K562 (cell line): ENCODE results near the gene ELK1. TPM values are rescaled to one million over a fixed set of nuclear protein-coding genes. Genes with fewer than 3 reads are reported as not detected.

ENCODE experiments used
- ARID1B ChIP-seq: fragments of 450-650 bp; IDR thresholded peaks from 2 replicates; pipeline ENCODE4 v1.6.1; 2016; ENCODE audit warnings: antibody characterized with exemption, mild to moderate bottlenecking, inconsistent platforms
- CBFA2T2 ChIP-seq: fragments of 450-650 bp; conservative IDR thresholded peaks from 2 replicates; pipeline ENCODE4 v1.6.1; 2017; ENCODE audit warnings: mild to moderate bottlenecking
- CBX5 ChIP-seq: IDR thresholded peaks from 2 replicates; pipeline ENCODE4 v1.6.1; 2014; ENCODE audit warnings: low read depth, borderline replicate concordance
- CHD2 ChIP-seq: IDR thresholded peaks from 2 replicates; pipeline ENCODE4 v1.6.1; 2011; ENCODE audit warnings: low read depth, low read length
- FOSL1 ChIP-seq: fragments of 200-800 bp; sonication (Bioruptor generic); conservative IDR thresholded peaks from 2 replicates; pipeline ENCODE4 v1.6.1; 2016; ENCODE audit warnings: missing genetic modification characterization, missing compliant biosample characterization
- GATA2 ChIP-seq: sonication (generic); formaldehyde crosslinking; IDR thresholded peaks from 2 replicates; pipeline ENCODE4 v1.4.0; 2020; ENCODE audit warnings: mild to moderate bottlenecking, missing genetic modification reagents
- KDM1A ChIP-seq, 2 experiments: fragments of 450-650 bp; IDR thresholded peaks; 2 replicates each; pipeline ENCODE4 v1.6.1; 2016; ENCODE audit warnings: mild to moderate bottlenecking in 2 of 2
- MEF2D ChIP-seq: conservative IDR thresholded peaks from 2 replicates; pipeline ENCODE4 v1.6.1; 2016; ENCODE audit warnings: low read depth, missing genetic modification characterization, missing compliant biosample characterization
- RFX1 ChIP-seq: fragments of 450-650 bp; IDR thresholded peaks from 2 replicates; pipeline ENCODE4 v1.6.1; 2016; ENCODE audit warnings: mild to moderate bottlenecking, moderate library complexity
- SMARCC2 ChIP-seq: fragments of 450-650 bp; IDR thresholded peaks from 2 replicates; pipeline ENCODE4 v1.6.1; 2017; ENCODE audit warnings: antibody characterized with exemption, moderate library complexity, mild to moderate bottlenecking, low read depth
- SOX6 ChIP-seq: fragments of 450-650 bp; IDR thresholded peaks from 2 replicates; pipeline ENCODE4 v1.6.1; 2014; ENCODE audit warnings: mild to moderate bottlenecking
- TAL1 ChIP-seq: fragments of 450-650 bp; IDR thresholded peaks from 2 replicates; pipeline ENCODE4 v1.6.1; 2016; ENCODE audit warnings: mild to moderate bottlenecking
- ZNF740 ChIP-seq, 3 experiments: fragments of 200-800 bp in 1 of 3; sonication (Bioruptor generic) in 1 of 3; sonication (generic) in 1 of 3; formaldehyde crosslinking in 1 of 3; IDR thresholded peaks; 2 replicates each; pipeline versions ENCODE4 v1.6.1 to v1.8.0; 2016 to 2022; ENCODE audit warnings: mild to moderate bottlenecking in 2 of 3, missing compliant biosample characterization in 2 of 3, missing genetic modification characterization in 2 of 3, missing genetic modification reagents in 1 of 3
- polyA plus RNA-seq, 8 experiments: library from polyadenylated mRNA; depleted of rRNA in 4 of 8; stranded (reverse) in 5 of 8; unstranded in 3 of 8; fragments of >200 nt; fragmentation: Nextera tagmentation in 2 of 8; fragmentation: Illumina TruSeq in 1 of 8; extraction: Ambion mirVana in 2 of 8; extraction: Trizol in 1 of 8; gene quantifications; 2 replicates each; pipeline versions ENCODE4 v1.2.1 to v1.2.3, GENCODE V29; 2011 to 2014; ENCODE audit warnings: inconsistent platforms in 1 of 8, missing spikeins in 1 of 8
- total RNA-seq, 7 experiments: library from RNA; depleted of rRNA in 6 of 7; stranded (reverse); fragments of >200 nt in 6 of 7; fragmentation: Illumina TruSeq in 2 of 7; extraction: Trizol in 2 of 7; gene quantifications; 2 replicates each; pipeline versions ENCODE4 v1.2.1 to v1.2.3, GENCODE V29; 2011 to 2021; ENCODE audit warnings: low replicate concordance in 1 of 7
- TF ChIP-seq, protein P1 (sequence below): fragments of 450-650 bp; IDR thresholded peaks from 2 replicates; pipeline ENCODE4 v1.6.1; 2018; ENCODE audit not compliant: partially characterized antibody
- TF ChIP-seq, protein P2 (sequence below), 2 experiments: fragments of 150-350 bp in 1 of 2; IDR thresholded peaks; 2 replicates each; pipeline ENCODE4 v1.6.1; 2012 to 2016; ENCODE audit warnings: low read depth in 2 of 2, low read length in 2 of 2, mild to moderate bottlenecking in 1 of 2, moderate library complexity in 1 of 2
- TF ChIP-seq, protein P3 (sequence below), 2 experiments: fragments of 450-650 bp; conservative IDR thresholded peaks; 2 replicates each; pipeline ENCODE4 v1.6.1; 2017; ENCODE audit warnings: mild to moderate bottlenecking in 2 of 2, moderate library complexity in 2 of 2

Gene ELK1
- total and polyA plus RNA-seq, 9 of the 15 experiments (the other 6 are each of a cell fraction or from before 2014, with no cell fraction given) = 4.4 to 74.9 (median 26.5) TPM

DNA sequence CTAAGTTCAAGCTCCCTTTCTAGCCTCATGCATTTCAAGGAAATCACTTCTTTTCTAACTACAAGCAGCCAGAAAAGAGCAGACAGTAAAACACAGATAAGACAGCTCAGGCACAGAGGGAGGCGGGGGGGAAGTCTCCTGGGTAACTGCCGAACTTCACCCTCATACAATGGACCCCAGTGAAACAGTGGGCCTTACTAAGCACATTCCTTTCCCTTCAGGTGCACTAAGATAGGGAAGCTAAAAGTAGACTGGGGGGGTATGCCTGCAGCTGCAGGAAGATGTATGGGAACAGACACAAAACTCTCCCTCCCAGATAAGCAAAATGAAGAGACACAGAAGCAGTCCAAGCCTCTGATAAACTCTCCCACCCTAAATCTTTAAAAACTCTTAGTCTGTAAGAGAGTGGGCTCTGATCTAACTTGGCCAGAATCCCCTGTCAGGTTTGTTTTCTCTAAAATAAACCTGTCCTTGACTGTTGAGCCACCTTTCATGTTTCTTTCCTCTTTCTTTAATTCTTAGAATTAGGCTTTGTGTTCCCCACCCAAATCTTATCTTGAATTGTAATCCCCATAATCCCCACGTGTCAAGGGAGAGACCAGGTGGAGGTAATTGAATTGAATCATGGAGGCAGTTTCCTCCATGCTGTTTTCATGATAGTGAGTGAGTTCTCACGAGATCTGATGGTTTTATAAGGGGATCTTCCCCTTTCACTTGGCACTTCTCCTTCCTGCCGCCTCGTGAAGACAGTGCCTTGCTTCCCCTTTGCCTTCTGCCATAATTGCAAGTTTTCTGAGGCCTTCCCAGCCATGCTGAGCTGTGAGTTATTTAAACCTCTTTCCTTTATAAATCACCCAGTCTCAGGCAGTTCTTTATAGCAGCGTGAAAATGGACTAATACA is 25.8 kb upstream of the ELK1 start (continued):
- TF ChIP-seq, protein P1, sequence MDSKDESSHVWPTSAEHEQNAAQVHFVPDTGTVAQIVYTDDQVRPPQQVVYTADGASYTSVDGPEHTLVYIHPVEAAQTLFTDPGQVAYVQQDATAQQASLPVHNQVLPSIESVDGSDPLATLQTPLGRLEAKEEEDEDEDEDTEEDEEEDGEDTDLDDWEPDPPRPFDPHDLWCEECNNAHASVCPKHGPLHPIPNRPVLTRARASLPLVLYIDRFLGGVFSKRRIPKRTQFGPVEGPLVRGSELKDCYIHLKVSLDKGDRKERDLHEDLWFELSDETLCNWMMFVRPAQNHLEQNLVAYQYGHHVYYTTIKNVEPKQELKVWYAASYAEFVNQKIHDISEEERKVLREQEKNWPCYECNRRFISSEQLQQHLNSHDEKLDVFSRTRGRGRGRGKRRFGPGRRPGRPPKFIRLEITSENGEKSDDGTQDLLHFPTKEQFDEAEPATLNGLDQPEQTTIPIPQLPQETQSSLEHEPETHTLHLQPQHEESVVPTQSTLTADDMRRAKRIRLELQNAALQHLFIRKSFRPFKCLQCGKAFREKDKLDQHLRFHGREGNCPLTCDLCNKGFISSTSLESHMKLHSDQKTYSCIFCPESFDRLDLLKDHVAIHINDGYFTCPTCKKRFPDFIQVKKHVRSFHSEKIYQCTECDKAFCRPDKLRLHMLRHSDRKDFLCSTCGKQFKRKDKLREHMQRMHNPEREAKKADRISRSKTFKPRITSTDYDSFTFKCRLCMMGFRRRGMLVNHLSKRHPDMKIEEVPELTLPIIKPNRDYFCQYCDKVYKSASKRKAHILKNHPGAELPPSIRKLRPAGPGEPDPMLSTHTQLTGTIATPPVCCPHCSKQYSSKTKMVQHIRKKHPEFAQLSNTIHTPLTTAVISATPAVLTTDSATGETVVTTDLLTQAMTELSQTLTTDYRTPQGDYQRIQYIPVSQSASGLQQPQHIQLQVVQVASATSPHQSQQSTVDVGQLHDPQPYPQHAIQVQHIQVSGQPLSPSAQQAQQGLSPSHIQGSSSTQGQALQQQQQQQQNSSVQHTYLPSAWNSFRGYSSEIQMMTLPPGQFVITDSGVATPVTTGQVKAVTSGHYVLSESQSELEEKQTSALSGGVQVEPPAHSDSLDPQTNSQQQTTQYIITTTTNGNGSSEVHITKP = peak; percentile 47
- peak; percentile 46; the same call in 1 of the 2 replicates for TF ChIP-seq SMARCC2
- TF ChIP-seq MEF2D = 0 out of 2 replicates have a peak, but pooled peaks have one; percentile 42
- TF ChIP-seq FOSL1 (tag) = 0 out of 2 replicates have a peak, but pooled peaks have one; percentile 43
- peak; percentile 60; the same call in 1 of the 2 replicates for TF ChIP-seq CHD2
- TF ChIP-seq SOX6 = peak; percentile 91
- TF ChIP-seq KDM1A (IDR thresholded peaks at IDR 0.05) = peak; percentile 89 to 94
- peak; percentile 76 for TF ChIP-seq GATA2
- TF ChIP-seq, protein P2, sequence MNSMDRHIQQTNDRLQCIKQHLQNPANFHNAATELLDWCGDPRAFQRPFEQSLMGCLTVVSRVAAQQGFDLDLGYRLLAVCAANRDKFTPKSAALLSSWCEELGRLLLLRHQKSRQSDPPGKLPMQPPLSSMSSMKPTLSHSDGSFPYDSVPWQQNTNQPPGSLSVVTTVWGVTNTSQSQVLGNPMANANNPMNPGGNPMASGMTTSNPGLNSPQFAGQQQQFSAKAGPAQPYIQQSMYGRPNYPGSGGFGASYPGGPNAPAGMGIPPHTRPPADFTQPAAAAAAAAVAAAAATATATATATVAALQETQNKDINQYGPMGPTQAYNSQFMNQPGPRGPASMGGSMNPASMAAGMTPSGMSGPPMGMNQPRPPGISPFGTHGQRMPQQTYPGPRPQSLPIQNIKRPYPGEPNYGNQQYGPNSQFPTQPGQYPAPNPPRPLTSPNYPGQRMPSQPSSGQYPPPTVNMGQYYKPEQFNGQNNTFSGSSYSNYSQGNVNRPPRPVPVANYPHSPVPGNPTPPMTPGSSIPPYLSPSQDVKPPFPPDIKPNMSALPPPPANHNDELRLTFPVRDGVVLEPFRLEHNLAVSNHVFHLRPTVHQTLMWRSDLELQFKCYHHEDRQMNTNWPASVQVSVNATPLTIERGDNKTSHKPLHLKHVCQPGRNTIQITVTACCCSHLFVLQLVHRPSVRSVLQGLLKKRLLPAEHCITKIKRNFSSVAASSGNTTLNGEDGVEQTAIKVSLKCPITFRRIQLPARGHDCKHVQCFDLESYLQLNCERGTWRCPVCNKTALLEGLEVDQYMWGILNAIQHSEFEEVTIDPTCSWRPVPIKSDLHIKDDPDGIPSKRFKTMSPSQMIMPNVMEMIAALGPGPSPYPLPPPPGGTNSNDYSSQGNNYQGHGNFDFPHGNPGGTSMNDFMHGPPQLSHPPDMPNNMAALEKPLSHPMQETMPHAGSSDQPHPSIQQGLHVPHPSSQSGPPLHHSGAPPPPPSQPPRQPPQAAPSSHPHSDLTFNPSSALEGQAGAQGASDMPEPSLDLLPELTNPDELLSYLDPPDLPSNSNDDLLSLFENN (IDR thresholded peaks at IDR 0.05; ENCODE audit: low read depth in 2 of 2, low read length in 2 of 2) = 0 out of 4 replicates have a peak, but pooled peaks of 1 of the 2 experiments have one; percentile 44
- peak; percentile 93 for TF ChIP-seq TAL1
- TF ChIP-seq, protein P3, sequence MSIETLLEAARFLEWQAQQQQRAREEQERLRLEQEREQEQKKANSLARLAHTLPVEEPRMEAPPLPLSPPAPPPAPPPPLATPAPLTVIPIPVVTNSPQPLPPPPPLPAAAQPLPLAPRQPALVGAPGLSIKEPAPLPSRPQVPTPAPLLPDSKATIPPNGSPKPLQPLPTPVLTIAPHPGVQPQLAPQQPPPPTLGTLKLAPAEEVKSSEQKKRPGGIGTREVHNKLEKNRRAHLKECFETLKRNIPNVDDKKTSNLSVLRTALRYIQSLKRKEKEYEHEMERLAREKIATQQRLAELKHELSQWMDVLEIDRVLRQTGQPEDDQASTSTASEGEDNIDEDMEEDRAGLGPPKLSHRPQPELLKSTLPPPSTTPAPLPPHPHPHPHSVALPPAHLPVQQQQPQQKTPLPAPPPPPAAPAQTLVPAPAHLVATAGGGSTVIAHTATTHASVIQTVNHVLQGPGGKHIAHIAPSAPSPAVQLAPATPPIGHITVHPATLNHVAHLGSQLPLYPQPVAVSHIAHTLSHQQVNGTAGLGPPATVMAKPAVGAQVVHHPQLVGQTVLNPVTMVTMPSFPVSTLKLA (conservative IDR thresholded peaks at IDR 0.05) = peak in 1 of 2 experiments; percentile 65; a peak in 1 of 4 replicates
- peak; percentile 61 for TF ChIP-seq RFX1
- peak; percentile 98 for TF ChIP-seq CBFA2T2
- TF ChIP-seq ZNF740 (CRISPR knock-in tag; IDR thresholded peaks at IDR 0.05) = peak; percentile 87
- TF ChIP-seq ZNF740 (tag; IDR thresholded peaks at IDR 0.05) = peak in 1 of 2 experiments; percentile 29; a peak in 2 of 4 replicates
- peak; percentile 93 for TF ChIP-seq ARID1B
- TF ChIP-seq CBX5 = peak; percentile 38; the same call in 1 of the 2 replicates
